Thyroid gland (tissue), 4 donors: ENCODE data around the gene TSPAN7.

Source experiments
- CTCF ChIP-seq, 6 experiments: fragments of 200-600 bp in 3 of 6; fragments of 450-650 bp in 3 of 6; sonication (generic) in 3 of 6; IDR thresholded peaks; one replicate each; pipeline ENCODE4 v1.5.1; 2016 to 2019; ENCODE audit warnings: antibody characterized with exemption in 6 of 6, mild to moderate bottlenecking in 2 of 6, inconsistent platforms in 1 of 6, moderate library complexity in 1 of 6
- POLR2A ChIP-seq, 2 donors: fragments of 450-650 bp; IDR thresholded peaks; one replicate each; pipeline ENCODE4 v1.6.1; 2017; ENCODE audit warnings: antibody characterized with exemption in 2 of 2, mild to moderate bottlenecking in 2 of 2, moderate library complexity in 1 of 2

- no peak for TF ChIP-seq POLR2A (IDR thresholded peaks at IDR 0.05)
- TF ChIP-seq CTCF (IDR thresholded peaks at IDR 0.05), result no peak
Measured at GRCh38 chrX:38668771-38669170, 107.4 kb downstream of the TSPAN7 start.
